WTC11 (cell line): ENCODE results near the gene WWOX. TPM values are rescaled to one million over a fixed set of nuclear protein-coding genes. Genes with fewer than 3 reads are reported as not detected.

Source experiments
- ATAC-seq: fragments of 200-7000 bp; cut with Tn5 transposase; 2 replicates; pipeline ENCODE4 v1.10.0; 2021; ENCODE audit warnings: mild to moderate bottlenecking, moderate library complexity
- CTCF ChIA-PET: fragments of 300-600 bp; sonication (Branson Sonifier 250); formaldehyde crosslinking; loops from one replicate; lab custom pipeline; 2021; ENCODE audit warnings: antibody characterized with exemption; lab: Charles Lee
- POLR2A ChIA-PET: fragments of 350-600 bp; sonication (Branson Sonifier 250); formaldehyde crosslinking; loops from one replicate; lab custom pipeline; 2021; ENCODE audit warnings: antibody characterized with exemption; lab: Charles Lee
- DNase-seq: peaks from one replicate; pipeline ENCODE4 v3.0.0; 2021; ENCODE audit warnings: low spot score
- H3K27ac Mint-ChIP-seq: 2 replicates; pipeline ENCODE4 v1.8.0; 2021; ENCODE audit warnings: mixed read lengths
- H3K27me3 Mint-ChIP-seq: 2 replicates; pipeline ENCODE4 v1.8.0; 2021; ENCODE audit warnings: low read depth, mild to moderate bottlenecking, moderate library complexity, mixed read lengths
- H3K36me3 Mint-ChIP-seq: 2 replicates; pipeline ENCODE4 v1.8.0; 2021; ENCODE audit warnings: mixed read lengths
- H3K4me1 Mint-ChIP-seq: 2 replicates; pipeline ENCODE4 v1.8.0; 2022; ENCODE audit warnings: mixed read lengths
- H3K4me3 Mint-ChIP-seq: 2 replicates; pipeline ENCODE4 v1.8.0; 2021; ENCODE audit warnings: mild to moderate bottlenecking, moderate library complexity, mixed read lengths
- H3K9me3 Mint-ChIP-seq: 2 replicates; pipeline ENCODE4 v1.8.0; 2021; ENCODE audit warnings: mixed read lengths
- ATF1 ChIP-seq: sonication (generic); formaldehyde crosslinking; IDR thresholded peaks from 2 replicates; pipeline ENCODE4 v1.8.1; 2023; ENCODE audit warnings: mild to moderate bottlenecking, moderate library complexity, missing genetic modification reagents
- CREB1 ChIP-seq: sonication (generic); formaldehyde crosslinking; IDR thresholded peaks from 2 replicates; pipeline ENCODE4 v1.8.0; 2023; ENCODE audit warnings: mild to moderate bottlenecking, missing genetic modification reagents
- E2F1 ChIP-seq: sonication (generic); formaldehyde crosslinking; IDR thresholded peaks from 2 replicates; pipeline ENCODE4 v1.8.0; 2022; ENCODE audit warnings: mild to moderate bottlenecking, missing genetic modification reagents
- EMX1 ChIP-seq: fragments of 250-450 bp; sonication (Bioruptor Pico); IDR thresholded peaks from 2 replicates; pipeline ENCODE4 v1.8.0; 2021; ENCODE audit warnings: mild to moderate bottlenecking
- FOXP1 ChIP-seq: sonication (generic); formaldehyde crosslinking; IDR thresholded peaks from 2 replicates; pipeline ENCODE4 v1.8.0; 2022; ENCODE audit warnings: missing genetic modification reagents, mild to moderate bottlenecking, moderate library complexity, borderline replicate concordance
- GABPB1 ChIP-seq: sonication (generic); formaldehyde crosslinking; IDR thresholded peaks from 2 replicates; pipeline ENCODE4 v1.8.1; 2023; ENCODE audit warnings: mild to moderate bottlenecking, missing genetic modification reagents
- MXD4 ChIP-seq: fragments of 250-450 bp; sonication (Bioruptor Pico); IDR thresholded peaks from 2 replicates; pipeline ENCODE4 v1.8.0; 2021; ENCODE audit warnings: mild to moderate bottlenecking, moderate library complexity, borderline replicate concordance
- NFATC4 ChIP-seq: fragments of 250-450 bp; sonication (Bioruptor Pico); IDR thresholded peaks from 2 replicates; pipeline ENCODE4 v1.9.0; 2021; ENCODE audit warnings: mild to moderate bottlenecking
- PRDM15 ChIP-seq: sonication (generic); formaldehyde crosslinking; IDR thresholded peaks from 2 replicates; pipeline ENCODE4 v1.8.0; 2022; ENCODE audit warnings: missing genetic modification reagents
- TCF7 ChIP-seq: sonication (generic); formaldehyde crosslinking; IDR thresholded peaks from 2 replicates; pipeline ENCODE4 v1.8.0; 2022; ENCODE audit warnings: mild to moderate bottlenecking, low read depth, missing genetic modification reagents, moderate library complexity
- TEAD4 ChIP-seq: sonication (generic); formaldehyde crosslinking; IDR thresholded peaks from 2 replicates; pipeline ENCODE4 v1.8.0; 2022; ENCODE audit warnings: mild to moderate bottlenecking, missing genetic modification reagents
- ZNF138 ChIP-seq: sonication (generic); formaldehyde crosslinking; conservative IDR thresholded peaks from 2 replicates; pipeline ENCODE4 v1.8.1; 2022; ENCODE audit warnings: mild to moderate bottlenecking, moderate library complexity, missing genetic modification reagents
- ZNF263 ChIP-seq: sonication (generic); formaldehyde crosslinking; IDR thresholded peaks from 2 replicates; pipeline ENCODE4 v1.8.1; 2022; ENCODE audit warnings: low read depth, mild to moderate bottlenecking, moderate library complexity, missing genetic modification reagents
- ZNF512 ChIP-seq: sonication (generic); formaldehyde crosslinking; IDR thresholded peaks from 2 replicates; pipeline ENCODE4 v1.8.1; 2022; ENCODE audit warnings: missing genetic modification reagents, borderline replicate concordance
- total RNA-seq: library from RNA; stranded (reverse); gene quantifications from 3 replicates; pipeline ENCODE4 v1.2.3, GENCODE V29; 2021
- TF ChIP-seq, protein P1 (sequence below): sonication (generic); formaldehyde crosslinking; conservative IDR thresholded peaks from 2 replicates; pipeline ENCODE4 v1.8.1; 2023; ENCODE audit warnings: mild to moderate bottlenecking, low read depth, missing genetic modification reagents, moderate library complexity
- TF ChIP-seq, protein P2 (sequence below): fragments of 250-450 bp; sonication (Bioruptor Pico); IDR thresholded peaks from 2 replicates; pipeline ENCODE4 v2.1.2; 2022; ENCODE audit warnings: mild to moderate bottlenecking, moderate library complexity
- TF ChIP-seq, protein P3 (sequence below): fragments of 250-450 bp; sonication (Bioruptor Pico); IDR thresholded peaks from 2 replicates; pipeline ENCODE4 v1.9.0; 2021; ENCODE audit warnings: moderate library complexity, mild to moderate bottlenecking, inconsistent platforms, borderline replicate concordance

The WWOX gene
- total RNA-seq, 1 experiment from 2014 or later: 15.7 TPM

GRCh38 chr16:78641433-78641832, 542.0 kb downstream of the WWOX start:
- ChIA-PET POLR2A (interaction anchor here (0.7 kb wide), 1 partner anchor 281 kb away, joined by 3 read pairs; no protein-coding TSS in a partner anchor), CTCF (no interaction called here)
- peaks cover 34% of the 10 kb centered on the region for H3K4me1 Mint-ChIP-seq
- peak; percentile 68 for ATAC-seq
- TF ChIP-seq NFATC4 (CRISPR knock-in tag) (no peak), ZNF138 (CRISPR knock-in tag) (no peak), EMX1 (CRISPR knock-in tag) (no peak)
- TF ChIP-seq, protein P1, sequence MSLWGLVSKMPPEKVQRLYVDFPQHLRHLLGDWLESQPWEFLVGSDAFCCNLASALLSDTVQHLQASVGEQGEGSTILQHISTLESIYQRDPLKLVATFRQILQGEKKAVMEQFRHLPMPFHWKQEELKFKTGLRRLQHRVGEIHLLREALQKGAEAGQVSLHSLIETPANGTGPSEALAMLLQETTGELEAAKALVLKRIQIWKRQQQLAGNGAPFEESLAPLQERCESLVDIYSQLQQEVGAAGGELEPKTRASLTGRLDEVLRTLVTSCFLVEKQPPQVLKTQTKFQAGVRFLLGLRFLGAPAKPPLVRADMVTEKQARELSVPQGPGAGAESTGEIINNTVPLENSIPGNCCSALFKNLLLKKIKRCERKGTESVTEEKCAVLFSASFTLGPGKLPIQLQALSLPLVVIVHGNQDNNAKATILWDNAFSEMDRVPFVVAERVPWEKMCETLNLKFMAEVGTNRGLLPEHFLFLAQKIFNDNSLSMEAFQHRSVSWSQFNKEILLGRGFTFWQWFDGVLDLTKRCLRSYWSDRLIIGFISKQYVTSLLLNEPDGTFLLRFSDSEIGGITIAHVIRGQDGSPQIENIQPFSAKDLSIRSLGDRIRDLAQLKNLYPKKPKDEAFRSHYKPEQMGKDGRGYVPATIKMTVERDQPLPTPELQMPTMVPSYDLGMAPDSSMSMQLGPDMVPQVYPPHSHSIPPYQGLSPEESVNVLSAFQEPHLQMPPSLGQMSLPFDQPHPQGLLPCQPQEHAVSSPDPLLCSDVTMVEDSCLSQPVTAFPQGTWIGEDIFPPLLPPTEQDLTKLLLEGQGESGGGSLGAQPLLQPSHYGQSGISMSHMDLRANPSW: no peak
- no peak overlapping the region for H3K27ac Mint-ChIP-seq
- H3K27me3 Mint-ChIP-seq: no peaks in the 10 kb centered on the region; the same call in 1 of the 2 replicates
- no peaks in the 10 kb centered on the region for H3K36me3 Mint-ChIP-seq
- no peak for DNase-seq
- no peak overlapping the region for H3K4me3 Mint-ChIP-seq
- H3K9me3 Mint-ChIP-seq: peaks cover 9% of the 10 kb centered on the region

DNA sequence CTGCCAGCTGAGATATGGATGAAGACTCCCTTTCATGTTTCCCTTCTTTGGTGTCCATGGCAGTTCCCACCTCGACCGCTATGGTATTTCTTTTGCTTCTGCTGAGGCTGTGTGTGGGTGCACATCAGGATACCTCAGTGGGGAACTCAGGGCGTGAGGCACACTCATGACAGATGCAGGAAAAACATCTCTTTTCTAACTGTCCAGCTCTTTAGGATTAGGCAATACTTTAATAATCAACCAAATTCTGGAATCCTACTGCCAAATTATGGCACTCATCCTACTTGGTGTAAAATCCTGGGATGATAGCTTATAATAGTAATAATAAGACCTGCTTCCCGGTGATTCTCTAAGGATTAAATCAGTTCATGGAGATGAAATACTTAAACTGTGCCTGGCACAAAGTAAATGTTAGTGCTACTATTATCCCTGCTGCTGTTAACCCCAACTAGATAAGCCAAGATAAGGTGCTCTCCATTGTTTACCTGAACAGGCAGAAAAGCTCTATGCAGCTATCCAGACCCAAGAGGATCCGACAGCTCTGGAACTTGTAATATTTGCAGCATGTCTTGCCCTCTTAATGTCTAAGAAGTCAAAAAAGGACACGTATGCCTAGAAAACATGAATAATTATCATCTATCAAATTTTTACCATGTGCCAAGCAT, 543.3 kb downstream of the WWOX start:
- POLR2A ChIA-PET: no interaction called here
- peaks cover 9% of the 10 kb centered on the region for H3K9me3 Mint-ChIP-seq
- no peak overlapping the region for H3K27ac Mint-ChIP-seq
- H3K4me3 Mint-ChIP-seq: no peak overlapping the region
- ATAC-seq: no peak
- H3K4me1 Mint-ChIP-seq: peaks cover 34% of the 10 kb centered on the region
- no peaks in the 10 kb centered on the region; the same call in 1 of the 2 replicates for H3K27me3 Mint-ChIP-seq
- DNase-seq: no peak
- CTCF ChIA-PET: no interaction called here
- H3K36me3 Mint-ChIP-seq: no peaks in the 10 kb centered on the region
- TF ChIP-seq, protein P2, sequence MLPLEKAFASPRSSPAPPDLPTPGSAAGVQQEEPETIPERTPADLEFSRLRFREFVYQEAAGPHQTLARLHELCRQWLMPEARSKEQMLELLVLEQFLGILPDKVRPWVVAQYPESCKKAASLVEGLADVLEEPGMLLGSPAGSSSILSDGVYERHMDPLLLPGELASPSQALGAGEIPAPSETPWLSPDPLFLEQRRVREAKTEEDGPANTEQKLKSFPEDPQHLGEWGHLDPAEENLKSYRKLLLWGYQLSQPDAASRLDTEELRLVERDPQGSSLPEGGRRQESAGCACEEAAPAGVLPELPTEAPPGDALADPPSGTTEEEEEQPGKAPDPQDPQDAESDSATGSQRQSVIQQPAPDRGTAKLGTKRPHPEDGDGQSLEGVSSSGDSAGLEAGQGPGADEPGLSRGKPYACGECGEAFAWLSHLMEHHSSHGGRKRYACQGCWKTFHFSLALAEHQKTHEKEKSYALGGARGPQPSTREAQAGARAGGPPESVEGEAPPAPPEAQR (CRISPR knock-in tag): no peak
- TF ChIP-seq ZNF512 (CRISPR knock-in tag) (no peak), TCF7 (CRISPR knock-in tag) (no peak), TEAD4 (no peak), ZNF263 (CRISPR knock-in tag) (no peak), FOXP1 (CRISPR knock-in tag) (no peak), PRDM15 (CRISPR knock-in tag) (no peak), CREB1 (CRISPR knock-in tag) (no peak), E2F1 (CRISPR knock-in tag) (no peak), GABPB1 (CRISPR knock-in tag) (no peak), MXD4 (CRISPR knock-in tag) (no peak), ATF1 (CRISPR knock-in tag) (no peak)
- TF ChIP-seq, protein P3, sequence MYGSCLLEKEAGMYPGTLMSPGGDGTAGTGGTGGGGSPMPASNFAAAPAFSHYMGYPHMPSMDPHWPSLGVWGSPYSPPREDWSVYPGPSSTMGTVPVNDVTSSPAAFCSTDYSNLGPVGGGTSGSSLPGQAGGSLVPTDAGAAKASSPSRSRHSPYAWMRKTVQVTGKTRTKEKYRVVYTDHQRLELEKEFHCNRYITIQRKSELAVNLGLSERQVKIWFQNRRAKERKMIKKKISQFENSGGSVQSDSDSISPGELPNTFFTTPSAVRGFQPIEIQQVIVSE (CRISPR knock-in tag): no peak
- TF ChIP-seq, protein P1: no peak
